NB4 (cell line): ENCODE measurements around the gene ARID2.

Experiments used
- CTCF ChIP-seq: IDR thresholded peaks from one replicate; pipeline ENCODE4 v1.5.1; 2012; ENCODE audit warnings: low read depth, low read length
- POLR2A ChIP-seq: IDR thresholded peaks from 2 replicates; pipeline ENCODE4 v1.6.1; 2011; ENCODE audit warnings: mild to moderate bottlenecking; ENCODE audit not compliant: insufficient read length; ENCODE audit errors: extremely low read depth

- TF ChIP-seq CTCF = no peak
- TF ChIP-seq POLR2A = no peak
Measured at GRCh38 chr12:45880533-45880932, 151.0 kb downstream of the ARID2 start.
